Measurements from ENCODE around the gene CLEC4A. TPM values are rescaled to one million over a fixed set of nuclear protein-coding genes. Genes with fewer than 3 reads are reported as not detected.
A peak's percentile ranks its signal among the peaks of the same experiment; 100 is the strongest.

The CLEC4A gene
- polyA plus RNA-seq, 1 donor (not counting 4 experiments of a cell fraction or from before 2014, with no cell fraction given): 0.31 TPM

DNA sequence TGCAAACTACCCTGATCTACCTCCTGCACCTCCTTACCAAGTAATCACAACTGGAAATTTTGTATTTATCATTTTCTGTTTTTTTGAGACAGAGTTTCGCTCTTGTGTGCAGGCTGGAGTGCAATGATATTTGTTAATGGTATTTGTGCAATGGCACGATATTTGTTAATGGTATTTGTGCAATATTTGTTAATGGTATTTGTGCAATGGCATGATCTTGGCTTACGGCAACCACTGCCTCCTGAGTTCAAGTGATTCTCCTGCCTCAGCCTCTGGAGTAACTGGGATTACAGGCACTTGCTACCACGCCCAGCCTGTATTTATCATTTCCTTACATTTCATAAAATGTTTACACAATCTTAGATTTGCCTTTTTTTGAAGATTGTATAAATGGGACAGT is 47.1 kb upstream of the CLEC4A start:
- Histone ChIP-seq H3K4me2 (ENCODE audit: control insufficient read depth, extremely low read depth, insufficient read depth, low read depth, low read length) (no peak overlapping the region), H4K20me1 (ENCODE audit: control insufficient read depth, extremely low read depth, insufficient read depth, low read length) (no peaks in the 10 kb centered on the region), H3K36me3 (ENCODE audit: control insufficient read depth in 2 of 2, extremely low read depth in 1 of 2, insufficient read depth in 2 of 2, low read length in 2 of 2) (no peaks in the 10 kb centered on the region), H3K4me1 (ENCODE audit: control insufficient read depth, extremely low read depth, insufficient read depth, low read length) (peaks cover 18% of the 10 kb centered on the region), H3K9me1 (ENCODE audit: control insufficient read depth, extremely low read depth, insufficient read depth, low read length) (no peaks in the 10 kb centered on the region), H3K27ac (ENCODE audit: control insufficient read depth, insufficient read depth, low read length) (no peak overlapping the region), H3K4me3 (ENCODE audit: control insufficient read depth in 2 of 3, extremely low read depth in 1 of 3, insufficient read depth in 2 of 3, low read depth in 1 of 3, low read length in 3 of 3) (no peak overlapping the region), H3K79me2 (ENCODE audit: control insufficient read depth, insufficient read depth, low read length) (peaks cover 2% of the 10 kb centered on the region), H3K9ac (ENCODE audit: control insufficient read depth, extremely low read depth, insufficient read depth, low read length) (no peak overlapping the region), H2AFZ (ENCODE audit: control insufficient read depth, low read length) (no peak overlapping the region), H3K27me3 (ENCODE audit: control insufficient read depth, extremely low read depth, insufficient read depth, low read length) (no peaks in the 10 kb centered on the region), H3K9me3 (ENCODE audit: control insufficient read depth, low read depth, low read length) (no peaks in the 10 kb centered on the region)
- DNase-seq (ENCODE audit: low read depth, low spot score) (no peak), FAIRE-seq (no peak)
- dilution Hi-C loops (cut with MboI; ENCODE audit: extremely low pct_ligation_motif_present, low sequenced_read_pairs): no loop called here
- TF ChIP-seq, protein P1, sequence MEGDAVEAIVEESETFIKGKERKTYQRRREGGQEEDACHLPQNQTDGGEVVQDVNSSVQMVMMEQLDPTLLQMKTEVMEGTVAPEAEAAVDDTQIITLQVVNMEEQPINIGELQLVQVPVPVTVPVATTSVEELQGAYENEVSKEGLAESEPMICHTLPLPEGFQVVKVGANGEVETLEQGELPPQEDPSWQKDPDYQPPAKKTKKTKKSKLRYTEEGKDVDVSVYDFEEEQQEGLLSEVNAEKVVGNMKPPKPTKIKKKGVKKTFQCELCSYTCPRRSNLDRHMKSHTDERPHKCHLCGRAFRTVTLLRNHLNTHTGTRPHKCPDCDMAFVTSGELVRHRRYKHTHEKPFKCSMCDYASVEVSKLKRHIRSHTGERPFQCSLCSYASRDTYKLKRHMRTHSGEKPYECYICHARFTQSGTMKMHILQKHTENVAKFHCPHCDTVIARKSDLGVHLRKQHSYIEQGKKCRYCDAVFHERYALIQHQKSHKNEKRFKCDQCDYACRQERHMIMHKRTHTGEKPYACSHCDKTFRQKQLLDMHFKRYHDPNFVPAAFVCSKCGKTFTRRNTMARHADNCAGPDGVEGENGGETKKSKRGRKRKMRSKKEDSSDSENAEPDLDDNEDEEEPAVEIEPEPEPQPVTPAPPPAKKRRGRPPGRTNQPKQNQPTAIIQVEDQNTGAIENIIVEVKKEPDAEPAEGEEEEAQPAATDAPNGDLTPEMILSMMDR (optimal IDR thresholded peaks at IDR 0.05 in 1 of 3, IDR thresholded peaks at IDR 0.05 in 1 of 3, conservative IDR thresholded peaks at IDR 0.05 in 1 of 3; ENCODE audit: extremely low read depth in 1 of 3, insufficient read depth in 2 of 3, low read length in 3 of 3): no peak
- no peak for TF ChIP-seq EZH2 (IDR thresholded peaks at IDR 0.05; ENCODE audit: low read length)

DNA sequence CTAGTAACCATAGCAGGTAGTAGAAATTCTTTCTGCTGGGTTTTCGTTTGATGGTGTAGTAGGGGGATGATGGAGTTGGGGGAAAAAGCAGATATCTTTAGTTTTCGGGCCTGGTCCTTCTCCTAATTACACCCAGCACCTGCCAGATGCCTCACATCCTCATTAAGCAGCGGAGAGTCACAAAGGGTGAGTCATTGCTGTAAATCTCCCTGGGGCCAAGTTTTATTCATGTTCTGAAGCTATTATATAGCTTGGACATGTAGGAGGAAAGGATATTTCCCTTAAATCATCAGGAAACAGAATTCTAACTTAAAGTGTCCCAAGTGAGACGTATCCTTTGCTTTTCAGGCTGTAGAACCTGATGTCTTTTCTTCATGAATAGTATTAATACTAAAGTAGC is 46.2 kb upstream of the CLEC4A start:
- no peak overlapping the region for H2AFZ ChIP-seq (ENCODE audit: control insufficient read depth, low read length)
- H4K20me1 ChIP-seq (ENCODE audit: control insufficient read depth, extremely low read depth, insufficient read depth, low read length): no peaks in the 10 kb centered on the region
- H3K9ac ChIP-seq (ENCODE audit: control insufficient read depth, extremely low read depth, insufficient read depth, low read length): no peak overlapping the region
- no peak overlapping the region for H3K27ac ChIP-seq (ENCODE audit: control insufficient read depth, insufficient read depth, low read length)
- peaks cover 18% of the 10 kb centered on the region for H3K4me1 ChIP-seq (ENCODE audit: control insufficient read depth, extremely low read depth, insufficient read depth, low read length)
- dilution Hi-C loops (cut with MboI; ENCODE audit: extremely low pct_ligation_motif_present, low sequenced_read_pairs): no loop called here
- H3K9me1 ChIP-seq (ENCODE audit: control insufficient read depth, extremely low read depth, insufficient read depth, low read length): no peaks in the 10 kb centered on the region
- H3K4me3 ChIP-seq (ENCODE audit: control insufficient read depth in 2 of 3, extremely low read depth in 1 of 3, insufficient read depth in 2 of 3, low read depth in 1 of 3, low read length in 3 of 3): no peak overlapping the region
- FAIRE-seq (peak; percentile 84), DNase-seq (ENCODE audit: low read depth, low spot score) (no peak)
- H3K9me3 ChIP-seq (ENCODE audit: control insufficient read depth, low read depth, low read length): no peaks in the 10 kb centered on the region
- TF ChIP-seq EZH2 (IDR thresholded peaks at IDR 0.05; ENCODE audit: low read length): no peak
- TF ChIP-seq, protein P1 (optimal IDR thresholded peaks at IDR 0.05 in 1 of 3, IDR thresholded peaks at IDR 0.05 in 1 of 3, conservative IDR thresholded peaks at IDR 0.05 in 1 of 3; ENCODE audit: extremely low read depth in 1 of 3, insufficient read depth in 2 of 3, low read length in 3 of 3): no peak
- H3K27me3 ChIP-seq (ENCODE audit: control insufficient read depth, extremely low read depth, insufficient read depth, low read length): no peaks in the 10 kb centered on the region
- H3K4me2 ChIP-seq (ENCODE audit: control insufficient read depth, extremely low read depth, insufficient read depth, low read depth, low read length): peak overlapping the region; percentile 36
- H3K79me2 ChIP-seq (ENCODE audit: control insufficient read depth, insufficient read depth, low read length): peaks cover 7% of the 10 kb centered on the region
- H3K36me3 ChIP-seq (ENCODE audit: control insufficient read depth in 2 of 2, extremely low read depth in 1 of 2, insufficient read depth in 2 of 2, low read length in 2 of 2): no peaks in the 10 kb centered on the region
